ENCODE results near the gene ZFP42.

- no peak for TF ChIP-seq CTCF (IDR thresholded peaks at IDR 0.05)
- TF ChIP-seq, protein P1, sequence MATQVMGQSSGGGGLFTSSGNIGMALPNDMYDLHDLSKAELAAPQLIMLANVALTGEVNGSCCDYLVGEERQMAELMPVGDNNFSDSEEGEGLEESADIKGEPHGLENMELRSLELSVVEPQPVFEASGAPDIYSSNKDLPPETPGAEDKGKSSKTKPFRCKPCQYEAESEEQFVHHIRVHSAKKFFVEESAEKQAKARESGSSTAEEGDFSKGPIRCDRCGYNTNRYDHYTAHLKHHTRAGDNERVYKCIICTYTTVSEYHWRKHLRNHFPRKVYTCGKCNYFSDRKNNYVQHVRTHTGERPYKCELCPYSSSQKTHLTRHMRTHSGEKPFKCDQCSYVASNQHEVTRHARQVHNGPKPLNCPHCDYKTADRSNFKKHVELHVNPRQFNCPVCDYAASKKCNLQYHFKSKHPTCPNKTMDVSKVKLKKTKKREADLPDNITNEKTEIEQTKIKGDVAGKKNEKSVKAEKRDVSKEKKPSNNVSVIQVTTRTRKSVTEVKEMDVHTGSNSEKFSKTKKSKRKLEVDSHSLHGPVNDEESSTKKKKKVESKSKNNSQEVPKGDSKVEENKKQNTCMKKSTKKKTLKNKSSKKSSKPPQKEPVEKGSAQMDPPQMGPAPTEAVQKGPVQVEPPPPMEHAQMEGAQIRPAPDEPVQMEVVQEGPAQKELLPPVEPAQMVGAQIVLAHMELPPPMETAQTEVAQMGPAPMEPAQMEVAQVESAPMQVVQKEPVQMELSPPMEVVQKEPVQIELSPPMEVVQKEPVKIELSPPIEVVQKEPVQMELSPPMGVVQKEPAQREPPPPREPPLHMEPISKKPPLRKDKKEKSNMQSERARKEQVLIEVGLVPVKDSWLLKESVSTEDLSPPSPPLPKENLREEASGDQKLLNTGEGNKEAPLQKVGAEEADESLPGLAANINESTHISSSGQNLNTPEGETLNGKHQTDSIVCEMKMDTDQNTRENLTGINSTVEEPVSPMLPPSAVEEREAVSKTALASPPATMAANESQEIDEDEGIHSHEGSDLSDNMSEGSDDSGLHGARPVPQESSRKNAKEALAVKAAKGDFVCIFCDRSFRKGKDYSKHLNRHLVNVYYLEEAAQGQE (IDR thresholded peaks at IDR 0.05; ENCODE audit: insufficient read depth in 1 of 2, low read depth in 2 of 2, low read length in 1 of 2) = no peak
- TF ChIP-seq POLR2AphosphoS5 (IDR thresholded peaks at IDR 0.05; ENCODE audit: low read depth, low read length) = no peak
- no peak for TF ChIP-seq SIN3A (IDR thresholded peaks at IDR 0.05; ENCODE audit: borderline replicate concordance, insufficient read depth, low read depth, low read length)
Observed at GRCh38 chr4:188042191-188042590, 46.6 kb downstream of the ZFP42 start.

Data from Panc1 (cell line).